Parathyroid adenoma (tissue), 2 donors: ENCODE results near the gene MRTO4.

Experiments
- H2AFZ ChIP-seq: fragments of 300-600 bp; sonication (generic); one replicate; pipeline ENCODE4 v1.7.0; 2017; ENCODE audit warnings: antibody characterized with exemption, mild to moderate bottlenecking
- H3K27ac ChIP-seq: fragments of 300-600 bp; sonication (generic); one replicate; pipeline ENCODE4 v1.7.0; 2017
- H3K27me3 ChIP-seq: fragments of 300-600 bp; sonication (generic); one replicate; pipeline ENCODE4 v1.7.0; 2017; ENCODE audit warnings: low read length; ENCODE audit not compliant: control insufficient read depth, insufficient read depth
- H3K36me3 ChIP-seq: fragments of 300-600 bp; sonication (generic); one replicate; pipeline ENCODE4 v1.7.0; 2017; ENCODE audit warnings: low read length; ENCODE audit not compliant: control insufficient read depth, insufficient read depth
- H3K4me1 ChIP-seq: fragments of 300-600 bp; sonication (generic); one replicate; pipeline ENCODE4 v1.7.0; 2017; ENCODE audit warnings: control low read depth
- H3K4me2 ChIP-seq: fragments of 300-600 bp; sonication (generic); one replicate; pipeline ENCODE4 v1.7.0; 2017; ENCODE audit warnings: low read length
- H3K4me3 ChIP-seq: fragments of 300-600 bp; sonication (generic); one replicate; pipeline ENCODE4 v1.7.0; 2017; ENCODE audit warnings: low read depth, low read length
- H3K79me2 ChIP-seq: fragments of 300-600 bp; sonication (generic); one replicate; pipeline ENCODE4 v1.7.0; 2017; ENCODE audit warnings: control low read depth
- H3K9ac ChIP-seq: fragments of 300-600 bp; sonication (generic); one replicate; pipeline ENCODE4 v1.7.0; 2017; ENCODE audit warnings: mild to moderate bottlenecking
- H3K9me3 ChIP-seq: fragments of 300-600 bp; sonication (generic); one replicate; pipeline ENCODE4 v1.7.0; 2017; ENCODE audit warnings: low read length; ENCODE audit not compliant: control insufficient read depth
- TF ChIP-seq, protein P1 (sequence below): fragments of 300-600 bp; sonication (generic); IDR thresholded peaks from one replicate; pipeline ENCODE4 v1.7.0; 2017; ENCODE audit warnings: antibody characterized with exemption, mild to moderate bottlenecking
- donor health status: primary hyperparathyroidism.

Gene MRTO4

DNA sequence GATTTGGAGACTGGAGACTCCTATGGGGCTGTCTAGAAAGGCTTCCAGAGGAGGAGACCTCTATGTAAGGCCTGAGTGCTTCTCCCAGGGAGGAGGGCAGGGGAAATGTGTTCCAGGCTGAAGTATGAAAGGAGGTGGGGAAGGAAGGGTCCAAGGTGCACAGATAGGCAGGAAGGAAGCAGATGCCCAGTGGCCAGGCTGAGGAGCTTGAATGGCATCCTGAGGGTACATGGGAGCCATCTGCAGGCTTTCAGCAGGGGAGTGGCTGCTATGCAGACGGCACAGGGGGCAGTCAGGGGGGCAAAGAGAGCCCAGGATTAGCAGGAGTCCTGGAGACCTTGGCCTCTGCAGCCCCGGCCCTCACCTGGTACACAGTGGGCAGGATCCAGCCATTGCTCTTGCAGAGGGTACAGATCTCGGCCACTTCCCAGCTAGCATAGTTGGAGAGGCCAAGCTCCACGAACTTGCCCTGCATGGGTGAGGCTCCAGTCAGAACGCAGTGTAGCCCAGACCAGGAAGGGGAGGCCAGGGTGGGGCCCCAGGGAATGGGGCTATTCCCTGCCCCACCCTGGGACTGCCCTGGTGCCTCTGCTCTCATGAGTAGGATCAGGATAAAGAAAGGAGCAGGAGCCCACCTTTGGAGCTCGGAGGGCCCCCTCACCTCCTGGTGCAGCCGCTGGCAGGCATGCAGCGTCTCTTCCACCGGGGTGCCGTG lies 56.3 kb downstream of the MRTO4 start:
- TF ChIP-seq, protein P1, sequence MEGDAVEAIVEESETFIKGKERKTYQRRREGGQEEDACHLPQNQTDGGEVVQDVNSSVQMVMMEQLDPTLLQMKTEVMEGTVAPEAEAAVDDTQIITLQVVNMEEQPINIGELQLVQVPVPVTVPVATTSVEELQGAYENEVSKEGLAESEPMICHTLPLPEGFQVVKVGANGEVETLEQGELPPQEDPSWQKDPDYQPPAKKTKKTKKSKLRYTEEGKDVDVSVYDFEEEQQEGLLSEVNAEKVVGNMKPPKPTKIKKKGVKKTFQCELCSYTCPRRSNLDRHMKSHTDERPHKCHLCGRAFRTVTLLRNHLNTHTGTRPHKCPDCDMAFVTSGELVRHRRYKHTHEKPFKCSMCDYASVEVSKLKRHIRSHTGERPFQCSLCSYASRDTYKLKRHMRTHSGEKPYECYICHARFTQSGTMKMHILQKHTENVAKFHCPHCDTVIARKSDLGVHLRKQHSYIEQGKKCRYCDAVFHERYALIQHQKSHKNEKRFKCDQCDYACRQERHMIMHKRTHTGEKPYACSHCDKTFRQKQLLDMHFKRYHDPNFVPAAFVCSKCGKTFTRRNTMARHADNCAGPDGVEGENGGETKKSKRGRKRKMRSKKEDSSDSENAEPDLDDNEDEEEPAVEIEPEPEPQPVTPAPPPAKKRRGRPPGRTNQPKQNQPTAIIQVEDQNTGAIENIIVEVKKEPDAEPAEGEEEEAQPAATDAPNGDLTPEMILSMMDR = no peak
- H3K27me3 ChIP-seq = no peaks in the 10 kb centered on the region
- H3K9me3 ChIP-seq = no peaks in the 10 kb centered on the region
- no peaks in the 10 kb centered on the region for H3K79me2 ChIP-seq
- no peak overlapping the region for H2AFZ ChIP-seq
- no peak overlapping the region for H3K4me3 ChIP-seq
- no peak overlapping the region for H3K9ac ChIP-seq
- no peak overlapping the region for H3K4me2 ChIP-seq
- no peaks in the 10 kb centered on the region for H3K4me1 ChIP-seq
- no peak overlapping the region for H3K27ac ChIP-seq
- H3K36me3 ChIP-seq = no peaks in the 10 kb centered on the region

DNA sequence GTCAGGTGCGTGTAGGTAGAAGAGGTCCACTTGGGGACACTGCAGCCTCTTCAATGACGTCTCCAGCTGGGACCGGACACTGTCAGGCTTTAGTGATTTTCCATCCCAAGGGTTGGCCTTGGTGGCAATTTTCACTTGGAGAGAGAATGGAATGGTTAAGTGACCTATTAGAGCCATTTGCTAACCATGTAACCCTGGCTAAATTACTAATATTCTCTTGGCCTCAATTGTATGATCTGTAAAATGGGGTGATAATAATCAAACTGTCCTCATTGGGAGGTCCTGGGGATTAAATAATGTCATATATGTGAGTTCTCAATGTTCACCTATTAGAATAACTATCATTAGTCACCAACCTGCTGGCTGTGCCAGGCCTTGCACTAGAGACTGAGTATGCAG lies 56.9 kb downstream of the MRTO4 start:
- Histone ChIP-seq H3K36me3 (no peaks in the 10 kb centered on the region), H3K27me3 (no peaks in the 10 kb centered on the region), H3K79me2 (no peaks in the 10 kb centered on the region), H3K4me1 (no peaks in the 10 kb centered on the region), H3K4me3 (no peak overlapping the region), H3K4me2 (no peak overlapping the region), H3K9ac (no peak overlapping the region), H3K9me3 (no peaks in the 10 kb centered on the region), H2AFZ (no peak overlapping the region), H3K27ac (no peak overlapping the region)
- TF ChIP-seq, protein P1 = no peak

DNA sequence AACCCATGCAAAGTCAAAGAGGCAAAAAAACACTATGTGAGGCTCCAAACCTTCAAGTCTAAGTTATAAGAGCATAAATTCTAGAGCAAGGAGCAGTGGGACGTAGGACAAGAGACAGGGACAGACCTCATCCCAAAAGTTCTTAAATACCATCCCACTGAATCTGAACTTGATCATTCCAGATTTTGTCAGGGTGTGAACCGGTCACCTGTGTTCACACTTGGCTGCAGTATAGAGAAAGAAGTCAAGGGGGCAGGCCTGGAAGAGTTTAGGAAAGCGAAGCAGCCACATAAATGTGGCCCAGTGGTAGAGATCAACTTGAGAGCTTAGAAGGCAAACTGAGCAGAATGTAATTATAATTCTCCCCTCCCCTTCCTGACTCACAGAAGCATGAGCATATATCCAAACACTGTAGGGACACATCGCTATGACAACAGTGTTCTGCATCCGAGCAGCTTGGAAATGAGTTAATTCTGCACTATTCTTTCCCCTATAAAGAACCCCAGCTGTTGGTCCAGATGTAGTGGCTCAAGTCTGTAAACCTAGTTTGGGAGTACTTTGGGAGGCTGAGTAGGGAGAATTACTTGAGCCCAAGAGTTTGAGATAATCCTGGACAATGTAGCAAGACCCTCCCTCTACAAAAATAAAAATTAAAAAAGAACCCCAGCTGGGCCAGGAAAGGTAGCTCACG lies 57.7 kb downstream of the MRTO4 start:
- Histone ChIP-seq H3K27me3 (no peaks in the 10 kb centered on the region), H2AFZ (no peak overlapping the region), H3K27ac (no peak overlapping the region), H3K9me3 (no peaks in the 10 kb centered on the region), H3K36me3 (no peaks in the 10 kb centered on the region), H3K79me2 (no peaks in the 10 kb centered on the region), H3K9ac (no peak overlapping the region), H3K4me3 (no peak overlapping the region), H3K4me1 (no peaks in the 10 kb centered on the region), H3K4me2 (no peak overlapping the region)
- TF ChIP-seq, protein P1 = no peak
